ENCODE measurements around the gene CMPK2.
"Not testable (repeated sequence)": the region's sequence is repeated elsewhere in the genome, so short reads cannot be mapped to it uniquely, and the experiment has no call there.

Gene CMPK2

GRCh38 chr2:6880200-6880733, 14.6 kb upstream of the CMPK2 start:
- DNase-seq (ENCODE audit: low read depth), result no peak

DNA sequence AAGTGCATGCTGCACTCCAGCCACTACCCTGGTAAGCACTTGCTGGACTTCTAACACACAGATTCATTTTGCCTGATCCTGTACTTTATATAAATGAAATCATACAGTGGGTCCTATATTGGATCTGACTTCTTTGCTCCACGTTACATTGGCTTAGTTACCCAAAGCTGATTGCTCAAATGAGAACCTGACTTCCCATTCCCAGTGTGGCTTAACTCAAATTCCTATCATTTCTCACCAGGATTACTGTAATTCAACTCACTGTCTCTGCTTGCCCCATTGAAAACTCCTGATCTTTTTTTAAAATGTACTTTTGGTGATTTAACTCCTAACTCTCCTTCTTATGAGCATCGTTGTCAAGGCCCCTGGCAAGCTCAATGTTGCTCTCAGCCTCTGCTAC, 13.3 kb upstream of the CMPK2 start:
- no peak for DNase-seq (ENCODE audit: low read depth)

DNA sequence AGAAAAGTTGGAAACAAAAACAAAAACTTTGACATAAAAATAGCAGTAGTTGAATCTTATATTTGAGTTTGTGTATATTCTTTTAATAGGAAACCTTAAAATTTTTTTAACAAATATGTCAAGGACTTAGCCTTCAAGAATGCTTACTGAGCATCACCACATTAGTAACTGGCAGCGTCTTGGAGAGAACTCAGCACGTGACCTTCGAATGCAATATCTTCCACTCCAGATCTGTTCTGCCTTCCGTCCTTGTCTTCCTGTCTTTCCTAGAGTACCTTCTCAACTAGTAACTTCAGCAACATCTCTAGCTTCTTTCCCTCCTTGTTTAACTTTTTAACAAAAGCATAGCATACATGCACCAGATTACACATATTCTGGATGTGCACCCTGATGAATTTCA, 12.8 kb upstream of the CMPK2 start:
- DNase-seq (ENCODE audit: low read depth), result no peak

DNA sequence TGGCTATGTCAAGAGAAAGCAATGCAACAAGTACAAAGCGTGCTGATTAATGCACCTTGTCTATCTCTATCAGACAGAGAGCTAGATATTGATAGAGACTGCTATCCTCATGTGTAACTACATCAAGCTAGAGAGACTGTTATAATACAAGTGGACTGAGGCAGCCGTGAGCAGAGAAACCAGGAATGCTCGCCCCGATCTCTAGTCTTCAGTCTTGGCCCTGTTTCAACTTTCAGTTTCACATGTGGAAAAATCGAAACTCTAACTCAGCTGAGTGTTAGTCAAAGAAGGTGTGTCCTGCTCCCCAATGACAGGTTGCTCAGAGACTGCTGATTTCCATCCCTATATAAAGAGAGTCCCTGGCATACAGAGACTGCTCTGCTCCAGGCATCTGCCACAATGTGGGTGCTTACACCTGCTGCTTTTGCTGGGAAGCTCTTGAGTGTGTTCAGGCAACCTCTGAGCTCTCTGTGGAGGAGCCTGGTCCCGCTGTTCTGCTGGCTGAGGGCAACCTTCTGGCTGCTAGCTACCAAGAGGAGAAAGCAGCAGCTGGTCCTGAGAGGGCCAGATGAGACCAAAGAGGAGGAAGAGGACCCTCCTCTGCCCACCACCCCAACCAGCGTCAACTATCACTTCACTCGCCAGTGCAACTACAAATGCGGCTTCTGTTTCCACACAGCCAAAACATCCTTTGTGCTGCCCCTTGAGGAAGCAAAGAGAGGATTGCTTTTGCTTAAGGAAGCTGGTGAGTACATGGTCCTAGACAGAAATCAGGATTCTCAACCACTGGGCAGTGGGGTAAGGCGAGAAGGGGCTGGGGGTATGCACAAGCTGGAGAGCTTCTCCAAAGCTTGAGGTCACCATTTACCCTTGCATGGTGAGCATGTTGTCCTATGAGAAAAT, 11.9 kb upstream of the CMPK2 start, which contains the start of gene RSAD2:
RSAD2 (plus strand) TSS at position 376 of the 903 bp plus-strand sequence; CDS start at position 400, 24 bp downstream.
- DNase-seq (ENCODE audit: low read depth), result peak; percentile 6

DNA sequence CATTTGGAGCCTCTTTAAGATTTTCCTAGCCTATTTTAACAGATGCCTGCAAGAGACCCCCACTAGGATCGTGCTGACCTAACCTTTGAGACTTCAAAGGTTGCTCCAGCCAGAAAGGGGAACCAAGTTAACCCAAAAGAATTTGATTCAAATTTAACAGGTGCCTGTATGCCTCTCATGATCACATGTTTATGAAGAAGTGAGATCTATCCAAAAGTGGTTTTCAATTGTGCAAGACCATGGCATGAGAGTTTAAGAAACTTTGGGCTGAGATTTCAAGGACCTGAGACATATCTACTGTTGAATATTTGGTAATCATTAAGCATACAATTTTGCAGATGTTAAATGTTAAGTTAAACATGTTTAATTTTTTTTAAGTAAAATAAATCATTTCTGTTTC, 10.6 kb upstream of the CMPK2 start:
- DNase-seq (ENCODE audit: low read depth), result no peak

- DNase-seq (ENCODE audit: low read depth), result no peak
These were observed 8.3 kb upstream of the CMPK2 start for GRCh38 chr2:6874032-6874431.

DNA sequence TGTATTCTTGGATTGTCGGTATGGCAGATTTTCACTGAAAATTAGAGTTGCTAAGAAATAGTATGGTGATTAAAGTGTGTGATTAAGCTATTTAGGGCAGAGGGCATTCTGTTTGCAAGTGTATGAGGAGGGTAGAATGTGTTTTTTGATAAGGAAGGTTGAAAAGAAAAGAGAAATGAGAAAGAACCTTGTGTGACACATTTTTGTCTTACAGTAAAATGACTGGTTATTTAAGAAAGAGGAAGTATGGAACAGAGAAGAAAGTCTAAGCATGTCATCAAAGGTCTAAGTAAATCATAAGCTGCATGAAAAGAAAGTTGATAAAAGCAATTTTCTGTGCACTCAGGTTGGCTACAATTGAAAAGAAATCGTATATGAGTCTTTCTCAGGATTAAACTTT, 6.7 kb upstream of the CMPK2 start:
- DNase-seq (ENCODE audit: low read depth), result no peak

DNA sequence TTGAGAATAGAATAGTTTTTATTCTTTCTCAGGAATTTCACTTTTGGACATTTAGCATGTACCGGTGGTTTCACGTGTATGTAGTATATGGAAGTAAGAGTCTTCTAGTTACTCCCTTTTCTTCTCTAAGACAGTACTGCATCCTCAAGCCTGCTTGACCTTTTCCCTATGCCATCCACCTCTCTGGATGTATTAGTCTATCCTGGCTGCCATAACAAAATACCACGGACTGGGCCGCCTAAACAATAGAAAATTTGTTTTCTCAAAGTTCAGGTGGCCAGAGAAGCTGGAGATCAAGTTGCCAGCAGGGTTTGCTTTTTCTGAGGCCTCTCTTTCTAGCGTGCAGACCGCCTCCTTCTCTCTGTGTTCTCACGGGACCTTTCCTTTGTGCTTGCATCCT, 1.3 kb upstream of the CMPK2 start:
- no peak for DNase-seq (ENCODE audit: low read depth)

DNA sequence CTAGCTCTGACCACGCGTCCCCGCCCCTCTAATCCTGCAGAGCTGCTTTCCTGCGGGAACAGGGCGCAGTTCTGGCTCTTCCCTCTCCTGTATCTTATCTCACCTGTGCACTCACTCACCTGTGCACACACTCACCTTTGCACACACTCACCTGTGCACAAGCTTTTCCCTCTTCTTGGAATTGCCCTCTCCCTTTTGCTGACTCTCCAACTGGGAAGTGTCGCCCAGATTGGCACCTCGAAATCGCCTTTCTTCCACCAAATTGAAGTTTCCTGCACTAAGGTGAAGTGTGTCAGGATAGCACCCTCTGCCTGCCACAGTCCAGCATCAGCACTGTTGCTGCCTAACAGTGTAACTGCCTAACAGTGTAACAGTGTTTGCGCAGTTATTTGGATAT, 566 bp upstream of the CMPK2 start:
- DNase-seq (ENCODE audit: low read depth), result peak; percentile 3

- no peak for DNase-seq (ENCODE audit: low read depth)
These were observed 773 bp downstream of the CMPK2 start for GRCh38 chr2:6864923-6865345.

DNA sequence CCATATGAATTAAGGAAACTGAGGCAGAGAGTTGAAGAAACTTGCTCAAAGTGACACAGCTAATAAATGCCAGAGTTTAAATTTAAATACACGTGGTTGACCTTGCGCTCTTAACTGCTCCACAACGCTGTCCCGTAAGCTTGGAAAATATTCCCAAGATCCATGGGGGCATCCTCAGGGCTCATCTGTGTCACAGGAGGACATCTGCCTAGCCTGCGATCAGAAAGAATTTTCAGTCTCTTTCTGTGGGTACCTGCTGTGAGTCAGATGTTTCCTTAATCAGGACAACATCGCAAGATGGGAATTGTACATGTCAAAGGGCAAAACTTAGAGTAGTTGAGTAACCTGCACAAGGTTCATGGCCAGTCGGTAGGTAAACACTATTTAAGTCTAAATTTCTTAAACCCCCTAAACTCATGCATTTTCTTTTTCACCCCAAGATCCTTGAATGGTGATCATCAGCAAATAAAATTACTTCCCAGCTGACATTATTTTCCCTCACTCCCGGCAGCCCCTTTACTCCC, 1.4 kb downstream of the CMPK2 start:
- no peak for DNase-seq (ENCODE audit: low read depth)

DNA sequence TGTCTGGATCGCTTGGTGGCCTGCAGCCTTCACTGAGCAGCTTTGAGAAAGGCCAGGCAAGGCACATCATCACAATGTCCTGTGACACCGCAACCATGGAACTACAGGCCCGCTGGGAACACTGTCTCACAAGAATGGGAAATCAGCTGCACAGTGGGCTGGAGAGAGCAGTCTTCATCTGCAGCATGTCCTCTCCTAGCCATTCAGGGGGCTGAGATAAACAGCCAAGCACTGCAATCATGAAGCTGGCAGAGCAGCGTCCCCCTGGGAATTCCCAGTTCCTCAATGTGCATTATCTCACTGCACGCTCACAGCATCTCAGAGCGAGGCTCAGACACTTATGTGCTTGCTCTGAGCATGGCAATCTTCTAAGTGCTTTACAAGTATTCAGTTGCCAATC, 1.9 kb downstream of the CMPK2 start:
- DNase-seq (ENCODE audit: low read depth), result no peak

DNA sequence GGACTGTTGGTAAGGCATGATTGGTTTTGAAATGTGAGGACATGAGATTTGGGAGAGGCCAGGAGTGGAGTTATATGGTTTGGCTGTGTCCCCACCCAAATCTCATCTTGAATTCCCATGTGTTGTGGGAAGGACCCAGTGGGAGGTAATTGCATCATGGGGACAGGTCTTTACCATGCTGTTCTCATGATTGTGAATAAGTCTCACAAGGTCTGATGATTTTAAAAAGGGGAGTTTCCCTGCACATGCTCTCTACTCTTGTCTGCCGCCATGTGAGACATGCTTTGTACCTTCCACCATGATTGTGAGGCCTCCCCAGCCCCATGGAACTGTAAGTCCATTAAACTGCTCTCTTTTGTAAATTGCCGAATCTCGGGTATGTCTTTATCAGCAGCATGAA, 5.4 kb downstream of the CMPK2 start:
- no peak for DNase-seq (ENCODE audit: low read depth)

GRCh38 chr2:6858466-6859027, 7.2 kb downstream of the CMPK2 start:
- not testable (repeated sequence) for DNase-seq (ENCODE audit: low read depth)

GRCh38 chr2:6856548-6856920, 9.2 kb downstream of the CMPK2 start:
- DNase-seq (ENCODE audit: low read depth), result no peak

GRCh38 chr2:6855860-6856547, 9.7 kb downstream of the CMPK2 start:
- DNase-seq (ENCODE audit: low read depth), result no peak

- DNase-seq (ENCODE audit: low read depth), result no peak
These were observed 11.3 kb downstream of the CMPK2 start for GRCh38 chr2:6854416-6854815.

DNA sequence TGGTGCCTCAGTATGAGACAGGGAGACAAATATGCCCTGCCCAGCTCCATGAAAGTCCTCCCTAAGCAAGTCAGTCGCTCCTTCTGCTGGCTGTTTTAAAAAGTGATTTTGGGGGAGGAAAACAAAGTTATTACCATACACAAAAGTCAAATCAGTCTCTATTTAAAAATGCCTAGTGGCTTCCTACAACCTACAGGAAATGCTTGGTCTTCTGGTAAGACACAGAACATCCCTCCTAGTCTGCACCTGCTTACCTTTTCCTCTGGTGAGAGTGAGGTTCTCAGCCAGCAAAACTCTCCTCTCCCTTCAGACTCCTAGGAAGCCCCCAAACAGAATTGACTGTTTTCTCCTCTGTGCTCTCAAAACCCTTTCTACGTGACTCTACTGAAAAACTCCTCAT, 13.5 kb downstream of the CMPK2 start:
- no peak for DNase-seq (ENCODE audit: low read depth)

GRCh38 chr2:6846967-6847681, 18.6 kb downstream of the CMPK2 start:
- DNase-seq (ENCODE audit: low read depth), result no peak

DNA sequence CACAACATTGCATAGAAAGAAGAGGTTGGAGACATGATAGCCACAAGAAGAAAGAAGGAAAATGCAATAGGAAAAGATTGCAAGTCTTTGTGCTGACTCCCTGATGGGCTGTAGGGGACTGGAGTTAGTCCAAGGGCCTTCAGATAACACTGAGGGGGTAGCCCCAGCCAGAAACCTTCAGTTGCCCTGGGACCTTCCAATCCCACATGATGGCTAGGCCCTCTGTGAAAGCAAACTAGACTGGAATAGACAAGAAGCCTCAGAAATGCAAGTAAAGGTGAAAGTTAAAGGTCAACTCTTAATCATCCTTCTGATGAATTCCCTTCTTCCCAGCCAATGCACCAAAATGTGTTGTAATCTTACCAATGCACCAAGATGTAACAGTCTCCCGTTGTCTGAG, 19.2 kb downstream of the CMPK2 start:
- no peak for DNase-seq (ENCODE audit: low read depth)

- no peak for DNase-seq (ENCODE audit: low read depth)
These were observed 19.8 kb downstream of the CMPK2 start for GRCh38 chr2:6845903-6846302.

GRCh38 chr2:6845312-6845711, 20.4 kb downstream of the CMPK2 start:
- peak; percentile 10 for DNase-seq (ENCODE audit: low read depth)

All from ELR (cell line).